GM18499 (cell line): Measurements from ENCODE around the gene NSMCE3.
A peak's percentile ranks its signal among the peaks of the same experiment; 100 is the strongest.
"Not testable (repeated sequence)": the region's sequence is repeated elsewhere in the genome, so short reads cannot be mapped to it uniquely, and the experiment has no call there.

Experiments used
- ATAC-seq: cut with Tn5 transposase; IDR thresholded peaks from one replicate; pipeline ENCODE4 v1.9.1; 2021; ENCODE audit warnings: moderate number of reproducible peaks; ENCODE audit not compliant: insufficient read depth, unreplicated experiment

NSMCE3 gene

DNA sequence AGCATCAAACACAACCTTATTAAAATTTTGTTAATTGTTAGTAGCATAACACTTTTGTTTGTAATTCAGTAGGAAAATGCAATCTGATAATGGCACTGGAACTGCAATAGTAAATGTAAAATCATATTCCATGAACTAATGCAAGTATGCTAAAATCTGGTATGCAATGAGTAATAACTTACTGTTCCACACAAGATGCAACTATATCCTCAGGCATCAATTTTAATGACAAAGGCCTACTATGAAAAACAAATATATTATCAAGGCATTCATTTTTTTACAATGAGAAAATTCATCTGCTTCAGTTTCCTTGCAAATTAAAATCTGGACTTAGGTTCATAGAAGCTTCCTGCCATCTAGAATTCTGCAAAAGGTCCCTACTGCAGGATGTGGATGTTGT is 1.4 kb upstream of the NSMCE3 start:
- no peak for ATAC-seq

- ATAC-seq: peak; percentile 20
Observed at GRCh38 chr15:29270169-29270955, 740 bp upstream of the NSMCE3 start.

GRCh38 chr15:29268706-29269484 is 727 bp downstream of the NSMCE3 start:
- ATAC-seq: peak; percentile 2

DNA sequence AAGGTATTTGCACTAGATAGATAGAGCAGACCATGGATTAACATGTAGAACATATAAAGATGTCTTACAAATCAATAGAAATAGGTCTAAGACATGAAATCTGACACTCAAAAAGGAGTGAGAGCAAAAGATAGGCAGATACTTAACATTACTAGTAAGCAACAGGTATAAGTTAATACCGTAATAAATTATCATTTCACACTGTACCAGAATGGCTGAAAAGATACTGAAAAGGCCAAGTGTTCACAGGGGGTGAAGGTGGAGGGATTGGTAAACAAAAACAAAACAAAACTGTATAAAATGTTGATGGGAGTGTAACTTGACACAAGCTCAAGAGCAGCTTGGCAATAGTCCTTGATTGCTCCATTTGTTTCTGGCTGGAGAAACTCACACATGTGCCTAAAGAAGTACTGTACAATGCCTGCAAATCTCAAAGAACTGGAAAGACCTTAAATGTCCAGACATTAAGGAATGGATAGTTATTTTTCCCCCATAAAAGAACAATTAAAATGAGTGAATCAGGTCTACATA is 3.5 kb downstream of the NSMCE3 start:
- ATAC-seq: no peak

DNA sequence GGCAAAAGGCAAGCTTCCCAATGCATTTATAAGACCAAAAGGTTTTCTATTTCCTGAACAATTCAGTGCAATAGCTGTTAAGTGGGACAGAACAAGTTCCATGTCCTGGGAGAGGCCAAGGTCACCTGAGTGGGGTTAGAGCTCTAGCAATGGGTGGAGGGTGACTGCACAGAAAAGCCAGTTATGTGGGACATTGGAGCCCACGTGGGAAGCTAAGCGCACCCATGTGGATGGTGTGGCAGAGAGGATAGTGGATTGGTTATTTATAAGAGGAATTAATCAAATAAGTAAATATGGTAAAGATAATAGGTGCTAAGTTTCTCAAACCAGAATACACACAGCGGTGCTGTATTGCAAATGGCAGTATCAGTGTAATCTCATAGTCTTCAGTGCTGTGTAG is 6.3 kb downstream of the NSMCE3 start:
- ATAC-seq: no peak

- no peak for ATAC-seq
Observed at GRCh38 chr15:29262738-29263137, 6.9 kb downstream of the NSMCE3 start.

DNA sequence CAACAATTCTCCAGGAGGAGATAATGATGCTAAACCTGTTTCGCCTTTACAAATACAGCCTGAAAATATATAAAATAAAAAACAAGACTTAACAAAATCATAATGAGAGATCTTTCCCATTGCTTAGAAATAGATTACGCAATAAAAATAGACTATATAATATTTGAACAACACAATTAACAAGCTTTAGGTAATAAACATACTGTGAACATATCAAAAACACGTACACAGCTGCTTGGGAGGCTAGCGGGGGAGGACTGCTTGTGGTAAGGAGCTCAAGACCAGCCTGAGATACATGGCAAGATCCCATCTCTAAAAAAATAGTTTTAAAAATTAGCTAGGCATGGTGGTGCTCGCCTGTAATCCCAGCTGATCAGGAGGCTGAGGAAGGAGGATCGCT is 8.7 kb downstream of the NSMCE3 start:
- no peak for ATAC-seq

DNA sequence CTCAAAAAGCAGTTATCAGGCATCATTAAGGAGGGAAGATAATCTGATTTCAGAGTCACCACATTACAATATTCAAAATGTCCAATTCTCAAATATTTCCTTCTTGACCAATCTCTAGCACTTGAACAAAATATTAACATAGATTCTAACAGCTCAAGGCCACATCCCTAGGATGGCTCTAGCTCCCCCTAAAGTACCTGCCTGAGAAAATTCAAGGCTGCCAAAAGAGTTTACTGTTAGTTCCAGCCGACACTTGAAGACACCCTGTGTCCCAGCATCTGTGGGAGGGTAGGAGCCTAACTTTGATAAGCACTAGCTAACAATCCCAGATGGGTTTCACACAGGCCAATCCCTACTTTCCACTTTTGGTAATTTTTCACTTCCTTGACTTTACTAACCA is 10.4 kb downstream of the NSMCE3 start:
- ATAC-seq: no peak

- ATAC-seq: no peak
Observed at GRCh38 chr15:29252234-29252633, 17.4 kb downstream of the NSMCE3 start.

DNA sequence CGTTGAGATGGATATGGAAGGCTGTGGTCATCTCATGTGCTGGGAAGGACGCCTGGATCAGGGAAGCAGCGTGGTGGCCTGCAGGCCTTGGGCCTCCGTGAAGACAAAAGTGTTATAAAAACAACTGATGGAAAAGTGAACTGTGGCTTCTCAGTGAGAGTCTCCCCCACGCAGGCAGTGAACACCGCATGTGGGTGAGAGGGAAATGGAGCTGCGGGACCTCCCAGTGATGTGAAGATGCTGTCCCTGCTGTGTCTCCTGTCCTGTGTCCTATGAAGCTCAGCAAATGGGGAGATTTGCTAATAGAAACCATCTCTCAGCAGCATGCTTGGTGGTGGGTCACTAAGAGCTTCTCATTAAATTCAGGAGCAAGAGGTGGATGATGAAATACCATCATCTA is 25.1 kb downstream of the NSMCE3 start:
- ATAC-seq: no peak

- no peak for ATAC-seq
Observed at GRCh38 chr15:29244123-29244522, 25.5 kb downstream of the NSMCE3 start.

DNA sequence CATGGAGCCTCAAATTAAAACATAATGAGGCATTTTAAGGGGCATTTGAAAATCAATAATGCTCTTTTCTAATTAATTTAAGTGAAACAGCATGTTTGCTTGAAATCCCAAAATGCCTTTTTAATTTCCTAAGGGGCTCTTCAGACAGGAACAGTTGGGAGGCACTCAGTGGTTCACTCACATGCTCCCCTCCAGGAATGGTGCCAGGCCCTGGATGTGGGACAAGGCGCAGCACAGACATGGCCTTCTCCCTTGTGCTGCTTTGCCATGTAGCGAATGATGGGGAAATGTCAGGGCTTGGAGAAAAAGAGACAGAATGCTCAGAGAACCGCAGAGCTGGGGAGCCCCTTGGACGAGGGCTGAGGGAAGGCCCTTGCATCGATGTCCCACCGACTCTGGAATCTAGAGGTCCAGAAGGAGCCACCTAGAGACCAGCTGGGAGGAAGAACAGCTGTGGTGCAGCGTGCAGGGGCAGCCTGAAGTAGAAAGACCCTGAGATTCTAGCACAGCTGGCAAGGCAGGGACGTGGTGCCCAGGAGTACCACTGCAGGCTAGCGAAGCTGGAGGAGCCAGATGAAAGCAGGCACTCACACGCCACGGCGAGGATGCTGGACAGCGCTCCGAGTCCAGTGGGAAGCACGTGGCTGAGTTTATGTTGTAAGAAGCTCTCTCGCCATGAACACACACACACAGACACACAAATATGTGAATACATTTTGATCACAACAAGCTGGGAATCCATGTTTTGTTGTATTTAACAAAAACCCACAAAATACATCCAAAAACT is 27.0 kb downstream of the NSMCE3 start:
- ATAC-seq: no peak

DNA sequence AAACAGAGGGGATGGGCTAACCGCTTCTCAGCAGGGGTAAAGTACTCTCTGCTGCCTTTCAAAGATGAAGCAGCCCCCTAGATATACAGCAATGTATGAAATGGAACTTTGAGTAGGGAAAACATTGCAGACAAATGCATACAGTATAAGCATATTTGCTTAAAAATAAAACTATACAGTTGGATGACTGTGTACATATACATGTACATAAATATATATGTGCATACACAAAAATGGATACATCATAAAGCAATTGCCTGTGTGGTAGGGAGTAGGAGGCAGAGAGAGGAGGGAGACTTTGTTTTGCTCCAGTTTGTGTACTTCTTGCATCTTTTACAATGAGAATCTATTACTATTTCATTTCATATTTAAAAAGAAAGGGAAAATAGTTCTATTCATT is 28.4 kb downstream of the NSMCE3 start:
- ATAC-seq: no peak

DNA sequence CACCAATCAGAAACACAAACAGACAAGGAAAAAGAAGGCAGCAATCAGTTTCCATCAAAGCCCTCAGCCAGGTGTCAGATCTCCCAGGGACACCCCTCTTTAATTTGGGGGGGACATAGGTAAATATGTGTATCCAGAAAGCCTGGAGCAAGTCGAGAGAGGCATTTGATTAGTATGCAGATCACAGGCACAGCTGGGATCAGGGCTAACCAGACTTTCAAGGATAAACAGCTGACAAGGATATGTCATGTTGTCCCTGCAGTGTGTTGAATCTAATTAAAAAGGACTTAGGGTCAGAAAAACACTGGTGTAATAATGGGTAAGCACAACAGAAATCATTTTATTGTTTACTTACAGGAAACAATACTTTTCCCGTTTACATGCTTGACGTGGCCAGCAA is 30.2 kb downstream of the NSMCE3 start:
- no peak for ATAC-seq

DNA sequence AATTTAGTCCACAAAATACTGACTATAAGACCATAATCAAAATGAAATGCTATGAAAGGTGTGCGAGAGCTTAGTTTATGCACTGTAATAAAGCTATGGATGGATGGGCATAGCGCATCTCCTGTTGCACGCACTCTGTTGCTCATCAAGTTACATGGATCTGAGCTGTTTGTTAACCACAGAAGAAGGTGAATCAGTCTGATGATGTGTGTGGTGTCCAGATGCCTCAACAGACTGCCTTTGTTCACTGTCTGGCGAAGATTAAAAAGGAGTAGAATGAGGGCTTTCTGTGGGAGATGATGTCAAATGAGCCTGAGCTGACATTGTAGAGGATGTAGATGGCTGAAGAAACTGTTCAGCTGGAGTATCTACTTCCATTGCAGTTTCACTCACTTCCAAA is 36.1 kb downstream of the NSMCE3 start:
- ATAC-seq: no peak

DNA sequence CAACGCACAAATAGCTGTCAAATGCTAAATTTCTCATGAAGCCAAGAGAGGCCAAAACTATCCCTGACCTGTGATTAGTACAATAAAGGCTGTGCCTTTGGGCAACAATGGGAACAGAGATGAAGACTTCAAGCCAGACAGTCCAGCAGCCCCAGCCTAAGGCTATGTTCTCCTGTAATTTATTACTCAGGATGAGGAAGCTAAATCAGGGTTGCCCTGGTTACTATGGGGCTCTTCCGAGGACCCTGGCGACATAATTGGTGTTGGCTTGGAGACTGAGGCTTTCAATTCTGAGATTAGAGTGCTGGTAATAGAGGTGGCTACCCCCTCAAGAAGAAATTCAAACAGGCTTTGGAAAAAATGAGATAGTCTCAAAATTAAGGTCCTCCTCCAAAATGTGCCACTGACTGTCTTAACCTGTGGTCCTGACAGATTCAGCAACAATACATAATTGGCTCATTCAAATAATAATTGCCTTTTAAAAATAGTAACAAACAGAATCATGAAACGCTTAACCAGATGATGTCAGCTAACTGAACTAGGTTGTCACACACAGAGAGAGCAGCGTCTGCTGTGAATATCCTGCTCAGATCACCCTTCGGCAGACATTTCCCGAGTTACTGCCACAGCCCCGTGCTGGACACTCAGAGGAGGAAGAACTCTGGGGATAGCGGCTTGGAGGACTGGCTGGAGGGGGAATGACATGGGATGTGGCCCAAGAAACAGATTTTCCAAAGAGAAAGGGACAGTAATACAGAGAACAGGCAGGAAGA is 43.0 kb downstream of the NSMCE3 start:
- no peak for ATAC-seq

DNA sequence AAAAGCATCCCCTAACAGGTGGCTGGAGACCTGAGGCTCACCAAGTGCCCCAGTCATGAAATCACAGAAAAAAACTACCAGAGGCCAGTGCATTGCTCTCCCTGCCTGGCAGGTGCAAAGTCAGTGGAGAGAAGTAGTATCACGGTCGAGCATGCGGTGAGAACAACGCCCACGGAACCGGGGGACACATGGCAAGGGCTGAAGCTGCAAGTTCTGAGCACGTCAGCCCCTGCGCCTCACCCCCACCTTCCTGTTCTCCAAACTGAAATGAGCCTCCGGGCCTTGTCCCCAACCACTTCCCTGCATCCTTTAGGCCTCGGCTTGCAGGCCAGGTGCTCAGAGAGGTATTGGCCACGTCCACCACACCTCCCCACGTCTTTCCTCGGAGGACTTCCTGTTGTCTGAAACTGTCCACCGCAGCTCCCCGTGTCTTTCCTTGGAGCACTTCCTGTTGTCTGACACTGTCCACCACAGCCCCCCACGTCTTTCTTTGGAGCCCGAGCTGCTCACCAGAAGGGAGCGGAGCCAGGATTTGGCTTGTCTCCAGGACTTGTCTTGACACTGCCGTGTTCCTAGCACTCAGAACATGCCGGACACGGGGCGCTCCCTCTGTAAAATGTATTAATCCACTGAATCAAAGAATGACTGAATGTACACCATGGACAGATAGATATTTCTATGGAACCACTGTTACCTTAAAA is 43.9 kb downstream of the NSMCE3 start:
- no peak for ATAC-seq

DNA sequence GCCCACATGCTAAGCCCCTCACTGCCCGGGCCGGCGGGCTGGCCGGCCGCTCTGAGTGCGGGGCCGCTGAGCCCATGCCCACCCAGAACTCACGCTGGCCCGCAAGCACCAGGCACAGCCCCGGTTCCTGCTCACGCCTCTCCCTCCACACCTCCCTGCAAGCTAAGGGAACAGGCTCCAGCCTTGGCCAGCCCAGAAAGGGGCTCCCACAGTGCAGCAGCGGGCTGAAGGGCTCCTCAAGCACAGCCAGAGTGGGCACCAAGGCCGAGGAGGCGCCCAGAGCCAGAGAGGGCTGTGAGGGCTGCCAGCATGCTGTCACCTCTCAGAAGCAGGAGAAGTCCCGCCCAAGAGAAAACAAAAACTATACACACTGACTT is 44.6 kb downstream of the NSMCE3 start:
- ATAC-seq: not testable (repeated sequence)

DNA sequence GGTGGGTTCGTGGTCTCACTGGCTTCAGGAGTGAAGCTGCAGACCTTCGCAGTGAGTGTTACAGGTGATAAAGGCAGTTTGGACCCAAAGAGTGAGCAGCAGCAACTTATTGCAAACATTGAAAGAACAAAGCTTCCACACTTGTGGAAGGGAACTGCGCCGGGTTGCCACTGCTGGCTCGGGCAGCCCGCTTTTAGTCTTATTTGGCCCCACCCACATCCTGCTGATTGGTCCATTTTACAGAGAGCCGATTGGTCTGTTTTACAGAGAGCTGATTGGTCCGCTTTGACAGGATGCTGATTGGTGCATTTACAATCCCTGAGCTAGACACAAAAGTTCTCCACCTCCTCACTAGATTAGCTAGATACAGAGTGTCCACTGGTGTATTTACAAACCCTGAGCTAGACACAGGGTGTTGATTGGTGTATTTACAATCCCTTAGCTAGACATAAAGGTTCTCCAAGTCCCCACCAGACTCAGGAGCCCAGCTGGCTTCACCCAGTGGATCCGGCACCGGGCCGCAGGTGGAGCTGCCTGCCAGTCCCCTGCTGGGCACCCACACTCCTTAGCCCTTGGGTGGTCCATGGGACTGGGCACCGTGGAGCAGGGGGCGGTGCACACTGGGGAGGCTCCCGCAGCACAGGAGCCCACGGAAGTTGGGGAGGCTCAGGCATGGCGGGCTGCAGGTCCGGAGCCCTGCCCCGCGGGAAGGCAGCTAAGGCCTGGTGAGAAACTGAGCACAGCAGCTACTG is 45.2 kb downstream of the NSMCE3 start:
- ATAC-seq: not testable (repeated sequence)
